DMS114 treated with DMSO at 0.1 percent for 48 hours (cell line): ENCODE measurements around the gene CHRNA1.

ENCODE experiments used
- DNase-seq: peaks from one replicate; lab custom pipeline; 2025; ENCODE audit not compliant: unreplicated experiment; lab: John Stamatoyannopoulos, UW

The CHRNA1 gene

DNA sequence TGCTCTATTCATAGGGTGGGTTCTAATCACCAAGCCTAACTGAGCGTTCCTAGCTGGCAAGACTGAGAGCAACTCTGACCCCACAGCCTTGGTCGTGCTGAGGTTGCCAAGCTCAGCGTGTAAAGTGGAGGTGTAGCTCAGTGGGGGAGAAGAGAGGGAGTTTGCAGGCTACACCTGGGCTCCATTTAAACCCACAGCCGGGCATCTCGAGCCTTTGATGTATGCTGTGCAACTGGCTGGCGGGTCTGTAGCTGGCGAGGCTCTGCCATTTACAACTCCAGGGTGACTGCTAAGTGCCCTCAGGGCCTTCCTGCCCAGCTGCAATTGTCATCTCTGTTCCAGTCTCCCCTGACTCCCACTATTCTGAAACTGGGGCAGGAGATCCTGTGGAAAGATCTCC lies 20.0 kb upstream of the CHRNA1 start:
- no peak for DNase-seq

- no peak for DNase-seq
These were observed 17.7 kb upstream of the CHRNA1 start for GRCh38 chr2:174781996-174782395.

DNA sequence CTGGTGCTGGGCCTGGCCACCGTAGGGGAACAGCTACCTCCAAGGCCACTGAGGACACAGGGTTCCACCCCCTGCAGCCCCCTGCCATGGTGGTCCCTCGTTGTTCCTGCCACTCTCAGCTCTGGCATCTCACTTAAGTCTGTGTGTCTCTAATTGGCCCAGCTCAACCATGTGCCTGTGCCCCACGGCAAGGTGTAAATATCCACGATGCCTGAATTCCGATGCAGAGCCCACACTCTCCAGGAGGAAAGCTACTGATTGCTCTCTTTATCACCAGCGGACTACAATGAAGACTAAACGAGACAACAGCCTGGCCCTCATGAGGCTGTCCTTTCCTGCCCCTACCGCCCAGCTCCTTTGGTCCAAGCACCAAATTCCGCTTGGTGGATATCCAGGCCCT lies 17.0 kb upstream of the CHRNA1 start:
- no peak for DNase-seq

GRCh38 chr2:174780856-174781255 lies 16.6 kb upstream of the CHRNA1 start:
- no peak for DNase-seq

GRCh38 chr2:174780191-174780840 lies 16.0 kb upstream of the CHRNA1 start:
- no peak for DNase-seq

DNA sequence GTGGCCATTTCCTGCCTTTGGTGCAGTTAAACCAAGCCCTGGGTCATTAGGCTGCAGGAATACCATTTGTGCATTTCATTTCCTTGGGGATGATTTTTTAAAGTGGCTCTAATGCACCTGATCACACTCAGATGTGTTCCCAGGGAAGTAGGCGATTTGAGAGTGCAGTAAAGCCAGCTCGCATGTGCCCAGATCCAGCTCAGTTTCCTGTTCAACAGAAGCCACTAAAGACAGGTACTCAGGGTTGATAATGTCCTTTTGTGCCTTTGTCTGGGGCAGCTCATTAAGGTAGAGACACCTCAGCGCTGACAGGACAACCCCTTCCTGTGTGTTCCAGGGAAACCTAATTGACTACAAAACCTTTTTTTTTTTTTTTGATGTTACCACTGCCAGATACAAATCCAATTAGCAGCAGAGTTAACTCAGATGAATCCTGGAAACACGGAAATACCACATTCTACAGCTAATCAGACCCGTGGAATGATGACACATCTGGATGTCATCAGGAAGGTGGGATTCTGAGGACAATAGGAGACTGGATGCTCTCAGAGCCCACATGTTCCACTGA lies 15.2 kb upstream of the CHRNA1 start:
- DNase-seq = no peak

GRCh38 chr2:174778085-174778981 lies 14.1 kb upstream of the CHRNA1 start:
- DNase-seq = no peak

DNA sequence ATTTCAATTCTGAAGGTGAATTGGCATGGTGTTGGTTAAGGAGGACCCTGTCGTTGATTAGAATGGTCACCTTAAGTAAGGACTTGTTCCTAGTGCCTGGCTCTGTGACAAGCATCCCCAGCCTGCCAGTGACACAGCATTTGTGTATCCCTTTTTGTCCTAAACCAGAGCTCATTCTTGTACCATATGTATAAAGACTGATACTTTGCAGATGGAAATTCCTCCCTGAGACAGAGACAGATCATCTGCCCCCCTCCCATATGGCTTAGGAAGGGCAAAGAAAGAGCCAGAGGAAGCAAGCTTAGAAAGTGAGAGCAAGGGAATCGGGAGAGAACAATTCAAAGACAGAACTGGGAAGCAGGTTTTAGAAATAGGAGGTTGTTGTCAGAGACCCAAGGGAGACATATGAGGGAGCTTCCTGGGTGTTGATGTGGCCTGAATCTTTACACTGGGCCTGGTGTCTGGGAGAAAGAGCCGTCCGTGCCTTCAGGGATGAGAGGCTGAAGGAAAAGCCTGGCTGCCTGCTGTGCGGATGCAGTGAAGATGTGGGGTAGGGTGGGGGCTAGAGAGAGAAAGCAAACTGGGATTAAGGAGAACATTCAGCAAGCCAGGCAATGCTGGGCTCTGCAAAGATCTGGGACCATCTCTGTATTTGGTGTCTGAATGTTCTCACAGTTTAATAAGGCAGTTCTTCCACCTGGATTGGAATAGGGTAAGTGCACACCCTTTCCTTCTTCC lies 13.2 kb upstream of the CHRNA1 start:
- no peak for DNase-seq

DNA sequence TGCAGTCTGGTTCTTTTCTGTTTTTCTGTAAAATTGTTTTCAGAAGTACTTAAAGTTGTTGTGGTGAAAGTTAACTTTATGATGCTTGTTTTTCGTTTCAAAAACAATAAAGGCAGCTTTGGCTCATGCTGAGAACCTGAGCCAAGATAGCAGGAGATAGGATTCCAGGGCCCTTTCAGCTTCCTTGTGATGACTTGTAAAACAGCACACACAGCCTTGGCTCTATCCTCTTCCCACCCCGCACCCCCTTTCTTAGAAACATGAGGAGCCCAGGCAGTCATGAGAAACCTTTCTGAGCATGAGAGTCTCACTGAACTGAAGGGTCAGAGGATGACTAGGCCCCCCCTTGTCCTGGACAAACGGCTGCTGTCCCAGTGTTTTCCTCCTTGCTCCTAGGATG lies 12.4 kb upstream of the CHRNA1 start:
- DNase-seq = no peak

DNA sequence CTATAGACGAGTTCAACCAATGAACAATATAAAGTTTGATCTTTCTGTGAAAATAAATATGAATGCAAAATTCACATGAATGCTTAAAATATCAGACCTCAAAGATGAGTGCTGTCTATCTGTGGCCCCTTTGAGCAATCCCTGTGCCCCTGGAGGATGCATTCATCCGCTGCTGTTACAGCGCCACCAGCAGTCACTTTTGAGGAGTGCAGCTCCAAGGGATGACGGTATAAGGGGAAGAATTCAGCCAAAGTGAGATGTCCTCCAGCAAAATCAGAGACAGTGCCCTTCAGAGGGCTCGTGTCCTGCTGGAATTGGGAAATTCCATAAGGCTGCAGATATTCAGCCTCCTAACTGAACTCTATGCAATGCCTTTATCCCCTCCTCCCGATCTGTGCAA lies 12.0 kb upstream of the CHRNA1 start:
- no peak for DNase-seq

GRCh38 chr2:174775571-174775980 lies 11.3 kb upstream of the CHRNA1 start:
- DNase-seq = no peak

DNA sequence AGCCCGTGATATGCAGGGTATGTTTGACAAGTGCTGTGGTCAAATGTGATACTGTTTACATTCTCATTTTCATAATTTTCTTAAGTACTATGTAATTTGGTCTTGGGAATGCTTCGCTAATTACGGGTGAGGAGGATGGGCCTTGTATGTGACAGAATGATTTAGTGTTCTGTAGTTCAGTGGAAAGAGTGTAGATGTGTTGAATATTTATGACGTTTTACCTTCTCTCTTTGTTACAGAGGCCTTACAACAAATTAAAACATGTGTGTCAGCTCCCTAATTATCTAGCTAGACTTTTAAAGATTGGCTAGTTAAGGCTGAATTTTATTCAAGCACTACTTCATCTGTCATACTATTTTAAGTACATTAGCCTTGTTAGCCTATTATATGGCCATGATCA lies 10.6 kb upstream of the CHRNA1 start:
- DNase-seq = no peak

DNA sequence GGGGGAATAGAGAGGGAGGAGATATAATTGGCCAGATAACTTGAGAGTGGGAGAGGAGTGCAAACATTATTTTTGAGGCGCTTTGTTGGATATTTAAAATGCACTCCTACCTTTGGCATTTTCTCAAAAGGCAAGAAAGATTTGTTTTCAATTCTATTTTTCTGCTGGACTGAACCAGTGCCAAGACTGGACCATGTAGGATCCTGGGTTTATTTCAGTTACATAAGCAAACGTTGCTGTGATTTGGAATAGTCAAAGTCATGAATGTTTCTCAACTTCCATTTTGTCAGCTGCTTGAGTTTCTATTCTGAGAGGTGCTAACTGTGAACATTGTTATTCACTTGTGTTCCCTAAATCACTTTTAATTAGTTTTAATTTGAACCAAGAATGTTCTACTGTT lies 8.9 kb upstream of the CHRNA1 start:
- DNase-seq = no peak

DNA sequence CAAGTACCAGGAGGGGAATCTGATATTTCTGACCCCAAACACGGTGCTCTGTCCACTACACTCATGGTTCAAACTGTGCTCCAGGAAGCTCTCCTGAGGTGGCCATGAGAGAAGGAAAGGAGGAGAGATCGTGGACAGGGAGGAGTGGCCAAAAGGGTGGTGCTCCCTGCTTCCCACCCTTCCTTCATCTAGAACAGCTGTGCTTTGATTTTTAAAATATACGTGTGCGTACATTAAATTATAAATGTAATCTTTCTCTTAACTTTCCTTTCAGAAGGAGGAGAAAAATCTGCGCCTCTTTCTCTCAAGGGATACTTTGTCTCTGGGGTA lies 8.2 kb upstream of the CHRNA1 start:
- no peak for DNase-seq

DNA sequence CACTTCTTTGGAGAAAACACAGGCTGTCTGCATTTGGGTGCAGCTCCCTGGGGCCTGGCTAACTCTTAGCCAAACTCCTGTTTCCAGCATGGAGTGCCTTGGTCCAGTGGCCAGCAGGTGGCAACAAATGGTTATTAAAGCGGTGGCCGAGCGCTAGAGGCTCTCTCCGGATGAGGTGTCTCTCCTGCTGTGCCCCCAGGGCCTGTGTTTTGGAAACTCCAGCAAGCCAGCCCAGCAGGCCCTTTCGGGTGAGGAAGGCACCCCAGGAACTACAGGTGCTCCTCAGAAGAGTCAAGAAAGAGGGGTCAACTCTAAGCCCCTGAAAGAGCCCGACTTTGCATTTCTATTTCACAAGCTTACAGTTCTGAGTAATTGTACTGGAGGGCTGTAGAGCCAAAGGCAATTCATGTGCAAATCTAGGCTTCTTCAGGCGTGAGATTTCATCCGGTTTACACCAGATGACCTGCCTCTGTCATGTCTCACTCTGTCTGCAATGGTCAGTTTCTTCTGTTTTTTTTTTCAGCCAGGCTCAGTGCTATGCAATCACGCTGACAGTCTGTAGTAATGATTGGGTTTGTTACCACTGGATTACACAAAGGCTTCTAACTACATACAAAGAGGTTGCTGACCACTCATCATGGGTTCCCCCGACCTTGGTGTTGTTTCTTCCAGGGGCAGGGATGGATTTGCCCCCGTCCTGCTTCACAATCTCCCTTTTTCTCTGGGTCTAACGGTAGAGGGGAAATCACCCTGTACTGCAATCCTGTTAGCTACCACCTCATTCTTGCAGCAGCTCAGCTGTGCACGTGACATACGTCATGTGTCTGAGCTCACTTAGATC lies 7.6 kb upstream of the CHRNA1 start:
- DNase-seq = peak; percentile 32

DNA sequence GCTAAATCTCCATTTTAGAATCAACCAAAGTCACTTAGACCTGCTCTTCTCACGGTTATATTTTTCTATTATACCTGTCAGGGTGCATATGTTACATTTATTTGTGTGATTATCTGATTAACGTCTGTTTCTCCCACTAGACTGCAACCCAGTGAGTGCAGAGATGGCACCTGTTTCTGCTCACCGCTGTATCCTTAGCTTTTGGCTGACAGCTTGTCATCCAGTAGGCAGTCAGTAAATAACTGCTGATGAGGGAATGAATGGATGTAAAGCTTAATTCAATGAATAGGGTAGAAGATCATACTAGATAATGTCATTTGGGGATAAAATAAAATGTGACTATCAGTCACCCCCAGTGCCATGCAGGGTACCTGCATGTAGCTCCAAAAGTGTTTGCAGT lies 6.9 kb upstream of the CHRNA1 start:
- DNase-seq = no peak

DNA sequence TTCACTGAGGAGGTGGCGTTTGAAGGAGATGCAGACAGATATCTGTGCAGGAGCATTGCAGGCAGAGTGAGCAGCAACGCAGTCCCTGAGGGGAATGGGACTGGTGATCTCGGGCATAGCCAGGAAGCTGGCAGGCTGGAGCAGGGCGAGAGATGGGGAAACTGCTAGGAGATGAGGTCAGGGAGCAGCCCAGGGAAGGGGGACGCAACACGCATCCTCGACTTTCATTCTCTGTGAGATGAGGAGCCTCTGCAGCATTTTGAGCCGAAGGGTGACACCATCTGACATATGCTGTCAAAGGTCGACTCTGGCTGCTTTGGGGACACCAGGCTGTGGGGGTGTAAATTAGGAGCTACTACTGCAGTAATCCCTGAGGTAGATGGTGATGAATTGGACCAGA lies 4.3 kb upstream of the CHRNA1 start:
- DNase-seq = no peak

DNA sequence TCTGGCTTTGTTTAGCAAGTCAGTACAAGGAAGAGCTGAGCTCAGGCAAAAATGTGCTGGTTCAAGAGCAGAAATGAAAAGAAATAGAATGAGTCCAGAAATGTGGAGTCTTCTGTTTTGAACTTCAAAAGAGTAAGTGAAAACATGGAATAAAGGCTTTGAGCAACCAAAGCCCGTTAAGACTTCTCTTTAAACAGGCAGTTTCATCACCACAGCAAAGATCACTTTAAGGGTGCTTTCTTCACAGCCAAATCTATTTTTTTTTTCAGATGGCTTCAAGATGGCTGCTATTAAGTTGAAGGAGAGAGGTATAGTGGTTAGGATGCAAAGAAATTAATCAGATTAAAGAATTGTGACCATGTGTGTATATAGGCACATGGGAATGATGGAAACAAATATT lies 2.0 kb upstream of the CHRNA1 start:
- DNase-seq = no peak

- DNase-seq = no peak
These were observed 1.3 kb upstream of the CHRNA1 start for GRCh38 chr2:174765576-174765975.

DNA sequence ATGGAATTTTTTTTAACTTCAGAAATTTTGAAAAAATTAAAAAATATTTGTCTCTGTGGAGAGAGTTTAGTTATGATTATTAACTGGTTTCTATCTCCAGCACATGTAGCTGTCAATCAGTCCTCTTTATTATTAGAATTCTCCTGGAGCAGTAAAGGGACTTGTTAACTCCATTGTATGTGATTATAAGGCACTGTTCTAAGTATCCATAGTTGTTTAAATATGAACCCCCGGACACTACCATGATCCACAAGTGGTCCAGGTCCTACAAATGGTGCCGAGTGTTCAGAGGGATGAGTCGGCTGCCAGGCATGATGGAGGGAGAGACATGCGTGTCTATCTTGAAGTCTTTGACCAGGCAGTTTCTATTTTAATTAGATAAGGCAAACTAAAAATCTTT lies 492 bp downstream of the CHRNA1 start:
- DNase-seq = no peak

- DNase-seq = no peak
These were observed 1.8 kb downstream of the CHRNA1 start for GRCh38 chr2:174762464-174762863.
